HG02970 (cell line): ENCODE measurements around the gene PSMB10.

Source experiments
- ATAC-seq: cut with Tn5 transposase; IDR thresholded peaks from one replicate; pipeline ENCODE4 v1.9.1; 2021; ENCODE audit warnings: mild to moderate bottlenecking, moderate library complexity, moderate number of reproducible peaks; ENCODE audit not compliant: unreplicated experiment, low FRiP score

The PSMB10 gene

DNA sequence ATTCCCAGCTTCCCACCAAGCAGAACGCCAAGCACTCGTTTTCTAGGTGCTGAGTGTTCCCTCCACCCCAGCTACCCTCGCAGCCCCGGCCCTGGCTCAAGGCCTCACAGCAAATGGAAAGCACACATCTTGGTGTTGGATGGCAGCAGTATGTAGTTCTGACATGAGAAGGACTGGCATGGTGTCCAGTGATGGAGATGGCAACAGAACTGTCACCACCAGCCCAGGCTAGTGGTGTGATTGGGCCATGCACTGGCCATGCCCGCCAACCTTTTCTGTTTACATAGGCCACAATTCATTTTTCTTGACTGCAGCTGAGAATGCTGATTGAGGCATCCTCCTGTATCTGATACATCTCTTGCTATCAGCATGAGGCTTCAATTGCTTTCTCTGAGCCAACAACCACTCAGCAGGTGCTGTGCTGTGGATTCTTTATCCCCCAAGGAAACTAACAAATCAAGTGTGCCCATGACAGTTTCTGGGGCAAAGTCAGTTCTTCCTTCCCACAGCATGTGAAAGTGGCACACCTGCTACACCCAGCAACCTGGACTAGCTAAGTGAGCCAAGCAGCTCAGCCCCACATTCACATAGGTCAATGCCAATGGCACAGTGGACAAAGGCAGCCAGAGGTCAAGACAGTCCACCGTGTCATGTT lies 28.0 kb upstream of the PSMB10 start:
- ATAC-seq, result no peak

DNA sequence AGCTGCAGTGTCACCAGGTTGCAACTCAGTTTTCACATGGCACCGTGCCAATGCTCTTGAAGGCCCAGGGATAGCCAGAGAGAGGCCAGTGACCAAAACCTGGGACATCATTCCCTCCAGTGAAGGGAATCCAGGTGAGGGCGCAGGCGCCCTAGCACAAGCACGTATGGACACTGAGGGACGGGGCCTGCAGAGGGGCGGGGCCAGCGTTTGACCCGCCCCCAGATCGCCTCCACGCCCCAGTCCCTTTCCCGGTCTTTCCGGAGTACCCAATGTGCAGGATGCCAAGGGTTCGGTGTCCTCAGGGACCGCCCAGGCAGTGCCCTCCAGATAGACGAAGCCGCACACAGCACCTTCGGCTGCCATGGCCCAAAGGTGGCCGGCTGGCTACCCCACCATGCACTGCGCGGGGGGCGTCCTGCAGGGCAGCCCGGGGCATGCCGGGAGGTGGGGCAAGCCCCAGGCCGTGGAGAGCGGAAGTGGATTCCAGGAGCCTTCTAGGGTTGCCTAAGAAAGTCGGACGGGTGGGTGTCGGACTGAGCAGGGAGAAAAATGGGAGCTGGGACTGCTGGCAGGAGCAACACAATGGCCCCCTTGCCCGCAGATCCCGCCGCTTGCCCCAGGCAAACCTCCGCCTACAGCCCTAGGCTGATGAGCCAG lies 27.1 kb upstream of the PSMB10 start:
- no peak for ATAC-seq

DNA sequence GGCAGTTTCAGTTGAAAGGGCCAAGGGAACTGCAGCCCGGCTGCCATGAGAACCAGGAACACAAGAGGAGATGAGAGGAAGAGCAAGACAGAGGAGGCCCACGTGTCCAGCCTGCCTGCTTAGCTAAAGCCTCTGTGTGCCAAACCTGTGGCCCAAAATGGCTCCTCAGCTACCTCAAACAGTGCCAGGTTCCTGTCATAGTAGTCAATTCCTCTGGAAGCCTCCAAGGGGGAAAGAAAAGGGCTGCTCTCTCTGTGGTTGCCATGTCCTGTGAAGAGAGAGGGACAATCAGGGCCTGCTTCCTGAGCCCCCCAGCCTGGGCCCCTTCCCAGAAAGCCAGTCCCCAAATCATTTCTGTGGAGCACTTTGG lies 26.6 kb upstream of the PSMB10 start:
- no peak for ATAC-seq

DNA sequence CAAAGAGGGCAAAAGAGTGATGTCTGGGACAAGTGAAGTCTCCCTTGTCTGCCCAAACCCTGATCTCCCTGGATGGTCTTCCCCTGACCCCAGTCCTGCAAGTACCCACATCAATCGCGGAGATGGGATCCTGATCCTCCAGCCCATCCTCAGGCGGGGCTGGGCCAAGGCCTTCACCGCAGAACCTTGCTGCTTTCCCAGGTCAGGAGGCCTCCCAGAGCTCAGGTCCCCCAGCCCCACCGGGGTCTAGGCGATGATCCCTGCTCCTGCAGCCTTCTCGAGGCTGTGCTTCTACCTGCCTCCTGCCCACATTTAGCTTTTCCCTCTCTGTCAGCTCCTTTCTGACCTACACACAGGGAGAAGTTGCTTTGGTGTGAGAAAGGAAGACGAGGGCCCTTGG lies 25.5 kb upstream of the PSMB10 start:
- ATAC-seq, result no peak

DNA sequence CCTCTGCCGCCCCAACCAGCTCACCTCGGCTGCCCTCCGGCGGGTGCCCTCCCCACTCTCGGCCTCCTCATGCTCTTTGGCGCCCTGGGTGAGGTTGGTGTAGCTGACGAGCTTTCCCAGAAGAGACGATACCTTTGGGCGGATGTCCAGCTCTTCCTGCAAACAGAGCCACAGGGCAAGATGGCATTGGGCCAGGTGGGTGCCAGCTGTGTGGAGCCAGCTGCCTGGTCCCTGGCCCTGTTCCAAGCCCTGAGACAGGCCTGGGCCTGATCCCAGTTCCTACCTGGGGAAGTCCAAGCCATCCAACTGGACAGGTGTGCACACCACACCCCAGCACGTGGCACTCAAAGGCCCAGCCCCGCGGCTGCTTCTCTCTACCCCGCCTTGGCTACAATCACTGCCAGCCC lies 24.9 kb upstream of the PSMB10 start:
- ATAC-seq, result no peak

DNA sequence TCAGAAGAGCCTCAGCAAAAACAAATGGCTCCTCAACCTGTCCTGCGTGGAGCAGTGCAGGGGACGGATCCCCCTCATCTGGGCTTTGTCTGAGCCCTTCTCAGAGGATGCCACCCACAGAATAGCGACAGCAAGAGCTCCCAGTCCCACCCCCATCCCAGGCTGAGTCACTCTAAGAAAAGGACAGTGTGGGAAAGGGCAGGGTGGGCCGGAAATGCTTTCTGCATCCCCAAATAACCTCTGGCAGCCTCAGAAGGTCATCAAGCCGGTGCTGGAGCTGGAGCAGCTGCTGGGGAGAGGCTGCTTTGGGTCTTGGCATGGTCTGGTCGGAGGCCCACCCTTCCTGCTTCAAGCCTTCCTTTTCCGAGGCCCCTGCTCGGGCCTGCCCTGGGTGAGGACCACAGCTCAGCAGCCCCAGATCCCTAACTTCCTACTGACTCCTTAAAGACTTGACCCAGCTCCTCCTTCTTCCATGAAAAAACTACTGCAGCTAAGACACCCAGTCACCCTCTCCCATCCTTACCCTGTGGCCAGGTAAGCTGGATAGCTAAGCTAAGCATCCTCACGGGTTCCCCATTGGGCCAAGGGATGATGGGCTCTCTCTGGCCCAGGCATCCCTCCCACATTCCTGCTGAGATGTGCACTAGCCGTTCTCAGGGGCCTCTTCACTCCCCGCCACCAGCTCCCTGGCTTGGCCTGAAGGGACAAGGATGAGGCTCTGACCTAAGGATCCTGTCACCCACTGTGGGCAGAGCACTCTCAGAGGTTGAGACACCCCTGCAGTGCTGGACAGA lies 23.1 kb upstream of the PSMB10 start:
- ATAC-seq, result no peak

DNA sequence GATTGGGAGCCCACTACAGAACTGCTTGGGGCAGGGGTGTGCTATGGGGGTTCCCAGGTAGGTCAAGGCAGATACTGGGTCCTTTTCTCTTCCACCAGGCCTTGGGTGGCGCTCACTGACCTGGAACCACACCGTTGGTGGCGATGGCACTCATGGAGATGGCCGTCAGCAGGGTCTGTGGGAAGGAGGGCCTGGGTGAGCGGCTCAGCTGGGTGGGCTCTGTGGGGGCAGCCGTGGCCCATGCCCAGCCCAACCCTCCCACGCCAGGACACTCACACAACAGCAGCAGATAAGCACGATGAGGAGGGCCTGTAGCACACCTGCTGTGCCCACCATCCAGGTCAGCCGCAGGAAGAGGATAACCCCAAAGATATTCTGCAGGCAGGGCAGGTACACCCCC lies 21.0 kb upstream of the PSMB10 start:
- ATAC-seq, result no peak

DNA sequence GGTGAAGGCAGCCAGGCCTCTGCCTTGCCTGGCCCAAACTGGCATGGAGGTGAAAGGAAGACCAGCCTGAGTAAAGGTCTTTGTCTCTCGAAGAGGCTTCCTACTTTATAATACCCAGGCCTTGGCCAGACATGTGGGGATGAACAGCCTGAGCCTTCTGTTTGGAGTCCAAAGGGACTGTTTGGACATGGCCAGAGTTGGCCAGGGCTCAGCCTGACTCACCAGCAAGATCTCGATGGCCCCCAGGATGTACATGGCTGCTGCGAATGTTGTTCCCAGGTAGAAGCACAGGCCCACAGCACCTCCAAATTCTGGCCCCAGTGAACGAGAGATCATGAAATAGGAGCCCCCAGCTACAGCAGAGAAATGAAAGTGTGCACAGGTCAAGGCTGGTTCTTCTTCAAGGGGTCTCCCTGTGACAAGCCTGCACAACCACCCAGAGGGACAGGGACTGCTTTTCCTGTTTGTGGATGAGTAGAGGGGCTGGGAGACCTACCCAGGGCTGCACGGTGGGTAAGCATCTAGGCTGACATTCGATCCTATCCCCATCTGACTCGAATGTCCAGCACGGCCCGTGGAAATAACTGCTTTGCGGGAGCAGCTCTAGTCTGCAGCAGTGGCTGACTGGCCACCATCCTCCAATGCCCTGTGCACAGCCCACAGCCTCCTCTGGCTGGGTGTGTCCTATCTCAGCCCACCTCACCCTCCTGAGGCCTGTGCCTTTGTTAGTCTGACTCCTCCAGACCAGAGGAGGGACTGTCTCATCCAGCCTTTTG lies 18.0 kb upstream of the PSMB10 start:
- no peak for ATAC-seq

DNA sequence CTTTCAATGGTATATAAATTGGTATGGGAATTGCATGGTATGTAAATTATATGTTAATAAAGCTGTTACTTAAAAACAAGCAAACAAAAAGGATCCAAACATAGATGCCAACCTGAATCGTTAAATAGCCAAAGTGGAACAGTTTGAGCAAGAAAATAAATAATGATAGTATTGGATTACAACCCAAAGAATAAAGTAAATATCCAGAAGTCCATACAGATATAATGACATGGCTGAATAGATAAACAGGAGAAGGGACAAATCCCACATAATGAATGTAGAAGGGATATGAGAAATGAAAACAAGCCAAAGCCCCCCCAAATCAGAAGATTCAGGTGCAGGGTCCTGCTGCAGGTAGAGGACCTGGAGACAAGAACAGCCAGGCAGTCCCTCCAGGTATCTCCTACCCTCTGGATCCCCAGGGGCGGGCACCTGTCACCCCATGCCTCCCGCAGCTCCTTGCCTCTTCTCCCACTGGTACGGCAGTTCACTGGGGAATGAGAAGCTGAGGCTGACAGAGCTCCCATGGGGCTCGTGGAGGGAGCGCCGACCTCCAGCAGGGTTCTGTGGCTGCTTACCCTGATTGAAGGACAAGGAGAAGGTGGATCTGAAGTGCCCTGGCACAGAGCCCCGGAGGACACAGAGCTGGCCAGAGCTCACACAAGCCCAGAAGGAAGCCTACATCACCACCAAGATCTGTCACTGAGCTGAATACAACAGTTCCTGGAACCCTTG lies 17.2 kb upstream of the PSMB10 start:
- no peak for ATAC-seq

DNA sequence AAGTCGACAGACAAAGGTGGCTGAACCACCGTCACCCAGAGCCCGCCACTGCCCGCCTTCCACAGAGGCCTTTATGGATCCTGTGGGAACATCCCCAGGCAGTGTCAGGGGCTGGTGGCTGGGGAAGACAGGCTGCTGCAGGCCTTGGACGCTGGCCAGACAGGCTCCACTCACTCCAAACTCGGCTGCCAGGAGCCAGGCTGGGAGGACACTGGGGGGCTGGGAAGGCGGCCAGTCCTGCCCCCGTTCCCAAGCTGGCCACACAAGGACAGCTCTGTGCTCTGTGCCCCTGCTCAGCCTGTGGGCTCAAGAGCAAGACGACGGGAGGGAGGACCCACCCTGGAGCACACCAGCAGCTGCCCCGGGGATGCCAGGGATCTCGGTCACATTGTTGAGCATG lies 14.8 kb upstream of the PSMB10 start:
- no peak for ATAC-seq

DNA sequence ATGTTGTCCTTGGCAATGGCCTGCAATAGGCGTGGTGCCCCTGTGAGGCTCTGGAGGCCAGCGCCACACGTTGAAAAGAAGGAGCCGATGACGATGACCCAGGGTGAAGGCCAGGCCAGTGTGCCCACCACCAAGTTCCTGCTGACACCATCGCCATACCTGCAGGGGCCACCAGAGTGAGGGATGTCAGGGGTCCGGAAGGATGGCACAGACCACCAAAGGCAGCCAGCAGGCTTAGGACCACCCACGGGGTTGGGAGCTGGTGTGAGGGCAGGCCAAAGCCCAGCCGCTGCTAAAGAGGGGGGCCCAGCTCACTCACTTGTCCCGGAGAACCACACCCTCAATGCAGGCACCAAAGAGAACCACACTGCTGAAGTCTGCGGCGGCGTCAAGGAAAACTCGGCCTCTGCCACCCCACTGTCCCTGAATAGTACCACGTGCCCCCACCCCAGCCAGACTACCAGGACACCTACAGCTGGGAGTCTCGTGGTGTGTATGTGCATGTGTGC lies 13.7 kb upstream of the PSMB10 start:
- ATAC-seq, result no peak

DNA sequence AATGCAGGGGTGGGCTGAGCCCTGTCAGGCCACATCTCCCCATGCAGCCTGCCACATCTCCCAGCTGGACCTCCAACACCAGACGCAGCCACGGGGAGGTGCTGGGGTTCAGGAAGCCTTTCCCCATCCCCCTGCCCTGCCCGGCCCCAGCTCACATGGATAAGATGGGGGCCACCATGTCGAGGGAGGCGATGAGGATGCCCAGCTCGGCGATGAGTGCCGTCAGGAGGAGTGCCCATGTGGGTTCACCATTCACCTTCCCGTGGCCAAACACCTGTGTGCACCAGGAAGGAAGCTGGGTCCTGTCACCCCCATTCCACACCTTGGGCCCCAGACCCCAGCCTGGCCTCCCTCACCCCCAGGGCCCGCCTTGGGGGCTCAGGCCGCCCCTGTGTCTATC lies 13.0 kb upstream of the PSMB10 start:
- ATAC-seq, result no peak

DNA sequence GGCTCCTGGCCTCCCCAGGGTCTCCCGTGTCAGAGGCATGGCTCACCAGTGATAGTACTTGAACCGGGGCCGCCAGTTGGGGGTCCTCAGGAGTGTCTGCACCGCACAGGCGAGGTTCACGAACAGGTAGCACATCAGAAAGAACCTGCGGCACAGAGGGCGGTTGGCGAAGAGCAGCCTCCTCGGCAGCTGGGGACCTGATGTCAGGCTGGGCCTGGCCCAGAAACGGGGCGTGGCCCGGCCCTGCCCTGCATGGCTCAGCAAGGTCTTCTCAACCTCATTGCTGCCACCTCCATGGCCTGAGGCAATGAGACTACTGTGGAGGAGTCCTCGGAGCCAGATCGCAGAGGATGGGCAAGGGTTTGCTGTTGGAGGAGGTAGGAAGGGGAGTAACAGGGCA lies 11.4 kb upstream of the PSMB10 start:
- no peak for ATAC-seq

DNA sequence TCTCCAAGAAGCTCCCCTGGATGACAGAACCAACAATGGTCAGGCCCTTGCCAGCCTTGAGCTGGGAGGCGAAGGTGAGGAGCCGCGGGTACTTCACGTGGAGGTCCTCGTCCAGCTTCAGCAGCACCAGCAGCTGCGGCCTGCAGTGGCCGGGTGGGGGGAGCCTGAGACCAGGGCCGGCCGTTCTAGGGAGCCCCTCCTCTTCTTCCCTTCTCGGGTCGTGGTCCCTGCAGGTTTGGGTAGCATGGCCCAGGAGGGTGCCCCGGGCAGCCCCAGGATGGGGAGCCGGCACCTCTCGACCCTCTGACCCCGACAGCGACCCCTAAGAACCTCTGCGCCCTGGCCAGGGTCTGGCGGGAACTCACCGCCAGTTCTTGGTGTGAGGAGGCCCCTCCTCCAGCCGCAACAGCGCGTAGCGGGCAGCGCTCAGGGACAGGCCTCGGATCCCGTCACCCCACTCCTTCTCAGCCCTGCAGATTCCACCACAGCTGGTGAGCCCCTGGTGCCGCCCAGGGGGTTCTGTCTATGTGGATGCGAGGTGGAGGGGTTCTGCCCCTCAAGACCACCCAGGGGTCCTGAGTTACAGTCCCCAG lies 10.4 kb upstream of the PSMB10 start:
- ATAC-seq, result no peak

DNA sequence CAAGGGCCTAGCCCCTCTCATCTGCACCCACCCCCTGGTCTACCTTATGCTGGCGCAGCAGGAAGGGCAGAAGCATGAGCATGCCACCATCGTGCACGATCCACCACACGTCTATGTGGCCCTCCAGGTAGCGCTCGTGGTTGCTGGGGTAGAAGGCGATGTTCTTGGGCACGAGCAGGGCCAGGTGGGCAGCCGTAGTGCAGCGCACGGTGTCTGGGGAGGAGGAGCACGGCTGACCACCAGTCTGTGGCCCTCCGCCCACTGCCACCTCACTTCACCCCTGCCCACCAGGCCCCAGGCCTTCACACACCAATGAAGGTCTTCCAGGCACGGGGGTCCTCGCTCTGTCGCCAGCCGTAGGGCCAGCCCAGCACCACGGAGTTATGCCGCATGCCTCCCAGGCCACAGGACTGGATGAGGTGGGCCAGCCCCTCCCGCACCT lies 9.5 kb upstream of the PSMB10 start:
- no peak for ATAC-seq

DNA sequence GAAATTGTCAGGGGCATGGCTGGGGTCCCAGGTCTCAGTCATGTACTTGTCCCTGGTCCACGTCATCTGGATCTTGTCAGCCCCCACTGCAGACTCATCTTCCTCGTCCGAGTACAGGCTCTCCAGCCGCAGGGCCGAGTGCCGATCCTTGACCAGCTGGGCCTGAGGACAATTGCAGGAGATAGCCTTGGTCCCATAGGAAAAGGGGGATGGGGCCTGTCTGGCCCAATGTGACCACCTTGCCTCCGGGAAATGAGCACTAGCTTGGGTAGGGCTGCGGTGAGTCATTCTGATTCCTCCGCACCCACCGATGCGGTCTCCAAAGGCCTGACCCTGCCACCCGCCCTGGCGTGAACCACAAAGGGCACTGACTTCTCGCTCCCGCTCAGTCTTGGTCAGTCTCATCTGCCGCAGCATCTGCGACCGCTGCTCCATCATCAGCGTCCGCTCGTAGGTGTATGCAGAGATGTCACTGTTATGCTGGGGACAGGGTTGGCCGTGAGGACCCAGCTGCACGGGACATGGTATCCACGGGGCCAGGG lies 8.8 kb upstream of the PSMB10 start:
- ATAC-seq, result no peak

DNA sequence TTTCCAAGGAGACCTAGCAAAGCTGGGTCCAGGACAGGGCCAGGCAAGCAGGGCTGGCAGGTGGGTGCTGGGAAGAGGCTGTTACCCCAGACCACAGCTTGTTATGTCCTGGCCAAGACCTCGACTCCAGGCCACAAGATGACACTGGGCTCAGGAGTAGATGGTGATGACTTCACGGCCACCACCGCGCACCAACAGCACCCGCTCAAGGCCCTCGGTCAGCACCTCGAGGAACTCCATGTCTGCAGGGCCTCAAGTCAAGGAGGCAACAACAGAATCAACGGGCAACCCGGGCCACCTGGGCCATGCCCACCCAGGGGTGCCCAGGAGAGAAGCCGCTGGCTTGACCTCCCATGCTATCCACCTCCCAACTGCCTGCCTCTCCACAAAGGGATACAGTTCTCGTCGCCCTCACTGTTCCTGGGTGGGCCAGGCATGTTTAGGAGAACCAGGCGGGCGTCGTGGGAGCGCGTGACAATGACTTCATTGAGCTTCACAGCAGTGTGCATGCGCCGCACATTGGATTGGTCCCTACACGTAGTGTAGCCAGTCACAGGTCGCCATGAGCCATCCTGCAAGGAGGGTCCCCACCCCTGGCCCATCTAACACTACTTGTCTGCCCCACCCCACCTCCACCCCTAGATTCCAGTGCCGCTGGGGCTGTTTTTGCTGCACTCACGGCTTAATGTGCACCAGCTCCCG lies 8.2 kb upstream of the PSMB10 start:
- ATAC-seq, result no peak

DNA sequence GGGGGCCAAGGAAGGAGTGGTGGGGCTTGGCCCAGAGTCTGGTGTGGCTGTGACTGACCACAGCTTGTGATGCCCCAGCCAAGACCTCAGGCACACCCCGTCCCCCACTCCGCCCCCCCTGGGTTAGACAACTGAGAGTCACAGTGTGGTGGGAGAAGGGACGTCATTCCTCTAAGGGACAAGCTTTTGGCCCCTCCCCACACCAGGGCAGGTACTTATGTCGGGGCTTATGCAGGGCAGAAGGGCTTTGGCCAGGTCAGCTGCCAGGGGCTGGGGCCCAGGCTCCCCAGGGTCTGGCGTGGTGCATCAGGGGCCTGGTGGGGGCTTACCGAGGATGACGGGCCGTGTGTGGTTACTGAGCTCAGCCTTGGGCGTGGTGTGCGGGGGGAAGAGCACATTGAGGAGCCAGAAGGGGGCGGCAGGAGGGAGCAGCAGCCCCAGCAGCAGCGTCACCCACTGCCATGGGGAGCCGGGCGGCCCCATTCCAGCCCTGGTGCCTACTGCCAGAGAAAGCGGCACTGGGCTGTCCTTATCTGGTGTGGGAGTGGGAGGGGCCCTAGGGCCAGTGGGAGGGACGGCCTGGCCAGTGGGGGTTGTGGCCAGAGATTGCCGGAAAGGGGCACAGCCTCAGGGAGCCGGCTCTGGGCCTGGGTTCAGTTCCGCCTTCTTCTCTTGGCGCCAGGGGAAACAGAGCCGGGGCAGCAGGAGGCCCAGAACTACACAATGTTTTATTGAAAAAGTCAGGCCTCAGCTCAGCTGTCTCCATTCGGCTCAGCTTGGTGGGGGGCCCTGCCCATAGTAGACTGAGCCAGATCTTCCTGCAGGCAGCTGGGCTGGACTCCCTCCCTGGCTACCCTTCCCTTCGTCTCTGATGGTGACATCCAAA lies 7.2 kb upstream of the PSMB10 start, which contains the start of gene LCAT:
LCAT (minus strand) TSS at position 502 of the 886 bp plus-strand sequence; CDS start at position 483, 19 bp downstream.
- no peak for ATAC-seq
